Glomerular endothelial cell (primary cell): Measurements from ENCODE around the gene SESN1. TPM values are rescaled to one million over a fixed set of nuclear protein-coding genes. Genes with fewer than 3 reads are reported as not detected.
"Not testable (repeated sequence)": the region's sequence is repeated elsewhere in the genome, so short reads cannot be mapped to it uniquely, and the experiment has no call there.

Experiments used
- DNase-seq: peaks from one replicate; pipeline ENCODE4 v3.0.0-alpha.2; 2011; ENCODE audit warnings: low read depth, low spot score; ENCODE audit errors: extremely low read depth
- total RNA-seq: library from RNA; depleted of rRNA; stranded (reverse); fragments of >200 nt; gene quantifications from 2 replicates; pipeline ENCODE4 v1.2.3, GENCODE V29; 2015

Gene SESN1
- total RNA-seq, 1 donor from 2014 or later, result 20.2 TPM

DNA sequence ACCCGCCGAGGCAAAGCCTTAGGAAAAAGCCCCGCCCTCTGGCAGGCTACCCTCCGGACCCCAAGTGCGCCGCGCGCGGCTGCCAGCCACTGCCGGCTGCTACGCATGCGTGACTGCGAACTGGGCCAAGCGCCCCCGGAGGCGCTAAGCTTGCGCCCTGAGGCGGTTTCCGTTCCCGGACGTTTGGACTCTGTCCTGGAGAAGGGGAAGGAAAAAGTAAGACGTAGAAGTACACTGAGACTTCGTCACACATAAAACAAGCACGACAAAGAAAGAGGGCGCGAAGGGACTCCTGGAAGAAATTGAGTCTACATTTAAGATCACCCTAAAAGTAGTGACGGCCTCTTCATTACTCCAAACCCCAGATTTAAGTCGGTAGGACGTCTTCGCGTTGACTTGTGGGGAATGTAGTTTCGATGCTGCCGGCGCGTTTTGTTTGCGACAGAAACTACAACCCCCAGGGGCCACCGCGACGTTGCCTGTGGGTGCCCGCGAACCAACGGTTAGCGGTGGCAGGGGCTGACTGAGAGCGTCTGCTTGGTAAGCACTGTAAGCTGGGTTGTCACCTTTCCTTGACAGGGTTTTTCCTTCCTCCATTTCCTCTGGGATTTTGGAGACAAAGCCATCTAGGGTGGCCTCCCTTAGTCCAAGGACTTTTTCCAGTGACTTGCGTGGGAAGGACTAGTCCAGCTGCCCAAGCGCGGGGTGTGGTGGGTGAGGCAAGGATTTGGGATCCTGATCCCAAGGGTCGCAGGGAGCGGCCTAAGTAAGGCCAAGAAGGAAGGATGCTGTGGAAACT lies 589 bp upstream of the SESN1 start, which contains the start of gene CEP57L1:
CEP57L1 (plus strand) TSS at position 472 of the 799 bp plus-strand sequence. CDS start 49,715 bp downstream, outside the sequence.
- DNase-seq, result peak; percentile 87

DNA sequence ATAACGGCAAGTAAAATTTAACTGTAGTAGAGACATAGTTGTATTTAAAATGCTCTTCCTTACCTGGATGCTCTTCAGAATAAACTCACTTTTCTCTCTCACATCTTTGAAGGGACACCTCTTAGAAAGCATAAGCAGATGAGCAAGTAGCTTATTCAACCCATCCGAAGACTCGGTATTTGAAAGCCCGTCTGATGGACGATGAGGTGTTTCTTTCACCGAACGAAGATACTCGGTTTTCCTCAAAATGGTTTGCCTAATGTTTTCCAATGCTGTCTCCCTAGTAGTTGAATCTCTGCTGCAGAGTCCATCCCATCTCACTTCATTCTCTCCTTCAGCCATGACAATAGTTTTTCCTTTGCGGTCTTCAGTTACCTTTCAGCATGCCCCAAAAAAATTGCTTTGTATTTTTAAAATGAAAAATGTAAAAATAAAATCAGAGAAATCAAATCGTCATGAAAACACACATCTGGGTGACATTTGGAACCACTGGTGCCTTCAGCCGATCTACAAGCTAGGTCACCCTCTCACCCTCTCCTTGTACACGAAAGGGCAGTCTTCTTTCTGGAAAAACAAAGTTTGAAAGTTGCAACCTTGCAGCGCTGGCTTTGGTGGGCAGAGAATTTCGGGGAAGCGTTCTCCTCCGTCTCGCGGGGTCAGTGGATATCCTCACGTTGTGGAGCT lies 772 bp downstream of the SESN1 start:
- no peak for DNase-seq

DNA sequence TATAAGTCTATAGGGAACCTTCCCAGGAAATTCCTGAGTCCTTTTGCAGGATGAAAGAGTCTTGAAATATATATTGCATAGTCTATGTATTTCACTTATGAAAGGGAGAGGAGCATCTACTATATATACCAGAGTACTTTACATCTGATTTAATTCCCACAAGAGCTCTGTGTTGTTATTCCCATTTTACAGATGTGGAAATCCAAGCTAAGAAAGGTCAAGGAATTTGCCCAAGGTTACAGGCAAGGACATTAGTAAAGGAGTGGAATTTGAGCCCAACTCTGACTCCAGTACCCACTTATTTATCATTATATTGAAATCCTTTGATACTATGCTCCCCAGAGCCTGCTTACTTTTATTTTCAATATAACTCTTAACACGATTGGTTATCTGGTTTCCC lies 2.6 kb downstream of the SESN1 start:
- DNase-seq, result no peak

DNA sequence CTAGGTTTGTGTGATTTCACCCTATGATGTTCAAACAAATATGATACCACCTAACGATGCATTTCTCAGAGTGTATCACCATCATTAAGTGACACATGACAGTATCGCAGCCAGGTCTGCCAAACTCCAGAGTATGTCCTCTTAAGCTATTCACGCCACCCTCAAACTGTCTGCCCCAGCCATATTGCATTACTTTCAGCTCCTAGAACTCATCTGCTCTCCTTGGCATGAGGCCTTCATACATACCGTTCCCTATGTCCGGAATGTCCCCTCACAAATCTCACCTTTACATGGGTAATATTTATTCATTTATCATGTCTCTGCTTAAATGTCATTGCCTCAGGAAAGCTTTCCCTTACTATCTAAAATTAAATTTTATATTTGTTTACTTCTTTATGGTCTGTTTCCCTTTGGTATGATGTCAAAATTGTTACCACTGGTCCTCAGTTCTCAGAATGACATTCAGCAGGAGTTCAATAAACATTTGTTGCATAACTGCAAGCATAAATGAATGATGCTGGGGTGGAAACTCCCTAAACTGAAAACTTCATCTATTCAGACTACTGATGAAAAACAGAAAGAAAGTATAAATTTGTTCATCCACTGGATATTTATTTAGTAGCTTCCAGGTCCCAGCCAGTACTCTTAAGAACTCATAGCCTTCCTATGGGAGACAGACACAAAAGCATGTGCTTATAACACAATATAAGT lies 3.2 kb downstream of the SESN1 start:
- no peak for DNase-seq

DNA sequence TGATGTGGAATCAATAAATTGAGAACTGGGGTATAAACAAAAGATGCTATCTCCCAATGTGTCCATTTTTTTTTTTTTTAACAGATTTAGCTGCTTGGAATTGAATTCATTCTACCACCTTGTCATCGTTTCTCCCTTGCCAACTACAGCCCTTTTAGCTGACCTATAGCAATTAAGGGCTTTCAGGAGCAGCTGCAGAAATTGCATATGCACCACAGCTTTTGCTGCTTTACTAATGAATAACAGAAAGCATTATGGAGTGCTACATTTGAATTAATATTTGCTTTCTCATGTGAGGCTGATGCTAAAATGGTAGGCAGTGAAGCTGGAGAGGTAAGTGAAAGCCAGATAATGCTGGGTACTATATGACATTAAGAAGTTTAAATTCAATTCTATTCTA lies 5.7 kb downstream of the SESN1 start:
- DNase-seq, result no peak

DNA sequence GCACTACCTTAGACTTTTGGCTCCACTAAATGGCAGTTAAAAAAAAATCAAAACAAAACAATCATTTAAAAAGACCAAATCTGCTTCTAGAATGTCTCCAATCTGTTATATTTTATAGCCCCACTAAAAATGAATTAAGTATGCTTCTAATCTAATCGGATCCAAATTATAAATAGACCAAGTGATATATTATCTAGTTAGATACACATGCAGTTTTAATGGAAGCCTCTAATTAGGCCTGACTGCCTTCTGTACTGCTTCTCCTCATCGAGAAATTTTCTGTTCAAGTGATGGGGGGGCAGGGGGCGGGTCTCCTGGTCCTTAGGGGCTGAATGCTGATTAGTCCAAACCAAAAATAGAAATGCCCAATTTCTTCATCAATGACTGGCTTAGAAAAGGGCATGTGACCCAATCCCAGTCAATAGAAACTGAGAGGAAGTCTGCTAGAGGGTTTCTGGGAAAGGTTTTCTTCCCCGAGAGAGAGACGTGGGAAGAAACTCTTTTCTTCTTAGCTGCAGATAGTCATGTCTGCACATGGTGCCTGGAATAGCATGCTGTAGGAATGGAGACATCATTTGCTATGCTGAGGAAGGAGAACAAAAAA lies 6.9 kb downstream of the SESN1 start:
- DNase-seq, result no peak

DNA sequence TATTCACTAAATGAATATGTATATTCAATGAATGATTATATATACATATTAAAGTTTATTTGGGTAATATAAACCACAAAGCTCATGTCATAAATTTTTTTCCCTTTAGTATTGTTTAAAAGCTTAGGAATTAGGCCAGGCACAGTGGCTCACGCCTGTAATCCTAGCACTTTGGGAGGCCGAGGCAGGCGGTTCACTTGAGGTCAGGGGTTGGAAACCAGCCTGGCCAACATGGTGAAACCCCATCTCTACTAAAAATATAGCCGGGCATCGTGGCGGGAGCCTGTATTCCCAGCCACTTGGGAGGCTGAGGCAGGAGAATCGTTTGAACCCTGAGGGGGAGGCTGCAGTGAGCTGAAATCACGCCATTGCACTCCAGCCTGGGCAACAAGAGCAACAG lies 10.5 kb downstream of the SESN1 start:
- DNase-seq, result not testable (repeated sequence)

DNA sequence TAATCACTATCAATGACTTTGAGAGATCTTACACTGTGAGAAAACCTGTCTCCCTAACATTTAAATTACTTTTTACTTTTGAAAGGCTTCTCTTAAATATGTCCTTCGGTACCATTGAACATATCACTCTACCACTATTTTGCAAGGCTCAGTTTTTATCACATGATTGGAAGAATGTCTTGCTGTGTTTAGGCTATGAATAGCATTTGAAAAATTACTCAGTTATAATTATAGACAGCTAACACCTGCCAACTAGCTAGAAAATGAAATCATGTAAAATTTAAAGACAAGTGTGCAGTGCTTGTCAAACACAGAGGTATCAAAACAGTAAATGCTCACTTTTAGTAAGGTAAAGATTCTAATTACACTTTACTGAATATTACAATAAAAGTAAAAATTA lies 11.0 kb downstream of the SESN1 start:
- DNase-seq, result no peak

DNA sequence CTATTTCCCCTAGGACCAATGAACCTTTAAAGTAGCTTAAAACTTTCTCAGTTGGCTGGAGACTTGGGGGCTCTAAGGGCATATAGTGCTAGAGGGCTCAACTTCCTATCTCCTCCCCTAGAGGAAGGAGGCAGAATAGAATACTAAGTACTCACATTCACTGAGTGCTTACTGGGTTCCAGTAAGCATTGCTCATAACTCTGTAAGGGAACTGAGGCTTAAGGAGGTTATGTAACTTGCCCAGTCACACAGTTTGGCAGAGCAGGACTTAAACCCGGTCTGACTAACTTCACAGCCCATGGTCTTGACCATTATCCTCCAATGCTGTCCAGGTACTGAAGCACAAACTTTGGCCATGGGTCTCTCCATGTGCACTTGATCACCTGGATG lies 12.5 kb downstream of the SESN1 start:
- no peak for DNase-seq

DNA sequence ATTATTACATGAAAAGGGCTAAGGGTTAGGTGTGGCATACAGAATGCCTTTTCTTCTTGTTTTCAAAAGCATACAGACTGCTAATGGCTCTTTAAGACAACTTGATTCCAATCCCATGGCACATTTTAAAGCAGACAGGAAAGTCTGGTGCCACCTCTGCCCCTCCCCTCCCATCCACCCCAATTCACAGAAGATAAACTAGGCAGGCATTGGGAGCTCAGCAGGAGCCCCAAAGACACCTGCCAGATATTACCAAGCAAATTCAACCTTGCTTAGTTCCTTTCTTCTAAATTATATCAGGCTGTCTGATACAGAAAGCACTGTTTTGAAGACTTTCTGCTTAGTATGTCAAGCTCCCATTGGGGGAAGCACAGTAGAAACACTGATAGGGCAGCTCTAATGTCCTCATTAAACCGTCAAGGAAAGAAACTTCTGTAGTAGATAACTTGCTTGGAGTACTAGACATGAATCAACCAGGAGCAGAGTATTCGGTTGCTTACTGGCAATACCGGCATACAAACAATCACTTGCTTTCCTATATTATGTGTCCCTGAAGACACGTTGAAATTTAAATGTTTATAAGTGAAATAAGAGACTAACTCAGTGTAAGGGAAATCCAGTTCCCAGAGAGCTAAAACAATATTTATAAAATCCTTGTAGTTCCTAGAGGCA lies 13.0 kb downstream of the SESN1 start:
- no peak for DNase-seq

DNA sequence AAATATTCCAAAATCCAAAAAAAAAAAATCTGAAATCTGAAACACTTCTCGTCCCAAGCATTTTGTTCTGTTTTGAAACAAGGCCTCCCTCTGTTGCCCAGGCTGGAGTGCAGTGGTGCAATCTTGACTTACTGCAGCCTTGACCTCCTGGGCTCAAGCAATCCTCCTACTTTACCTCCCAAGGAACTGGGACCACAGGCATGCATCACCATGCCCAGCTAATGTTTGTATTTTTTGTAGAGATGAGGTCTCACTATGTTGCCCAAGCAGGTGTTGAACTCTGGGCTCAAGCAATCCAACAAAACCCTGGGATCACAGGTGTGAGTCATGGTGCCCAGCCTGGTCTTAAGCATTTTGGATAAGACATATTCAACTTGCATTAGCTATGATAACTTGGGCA lies 13.6 kb downstream of the SESN1 start:
- DNase-seq, result no peak

DNA sequence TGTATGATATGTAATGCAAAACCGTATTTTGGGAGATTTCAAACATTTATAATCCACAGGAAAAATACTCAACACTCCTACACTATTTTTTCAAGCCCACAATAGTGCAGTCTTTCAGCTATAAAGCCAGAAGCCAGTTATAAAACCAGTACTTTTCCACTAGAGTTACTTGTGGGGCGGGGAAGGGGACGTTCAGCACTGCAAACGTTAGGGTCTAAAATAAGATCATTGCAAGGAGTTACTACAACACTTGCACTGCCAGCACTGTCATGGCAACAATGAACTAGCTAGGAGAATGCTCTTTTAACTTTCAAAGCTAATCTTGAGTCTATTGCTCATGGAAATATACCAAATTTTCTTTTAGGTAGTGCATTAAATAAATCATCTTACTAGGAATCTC lies 14.7 kb downstream of the SESN1 start:
- no peak for DNase-seq

DNA sequence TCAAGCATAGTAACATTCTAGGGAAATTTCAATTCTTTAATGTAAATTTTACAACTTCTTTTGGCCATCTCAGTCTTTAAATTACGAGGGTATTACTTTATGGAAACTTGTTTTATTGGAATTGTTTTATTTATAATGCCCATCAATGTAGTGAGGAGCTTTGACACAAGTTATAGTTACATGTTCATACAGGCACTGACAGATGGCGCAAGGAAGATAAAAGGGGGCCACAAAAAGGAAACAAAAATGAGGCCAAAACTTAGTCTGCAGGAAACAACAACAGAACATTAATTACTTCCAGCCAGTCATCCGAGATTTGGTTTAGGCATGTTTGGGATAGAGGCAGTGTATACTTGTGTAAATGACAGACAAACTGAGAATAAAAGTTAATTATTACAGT lies 18.3 kb downstream of the SESN1 start:
- DNase-seq, result no peak

DNA sequence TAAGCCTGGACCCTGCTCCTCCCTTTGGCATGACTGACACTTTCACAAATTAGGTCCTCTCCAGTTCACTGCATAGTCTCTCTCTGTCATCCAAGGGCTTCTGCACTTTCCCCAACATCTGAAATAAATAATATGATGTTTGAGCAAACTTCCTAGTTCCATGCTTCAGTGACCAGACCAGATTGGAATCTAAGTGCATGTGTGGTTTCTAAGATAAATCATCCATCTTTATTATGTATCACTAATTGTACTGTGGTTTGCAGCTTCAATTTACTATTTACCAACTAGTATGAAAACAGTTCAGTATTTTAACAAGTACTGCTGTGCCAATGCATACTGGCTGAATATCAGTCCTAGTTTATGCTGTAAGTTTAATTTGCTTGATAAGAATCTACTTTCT lies 18.7 kb downstream of the SESN1 start:
- no peak for DNase-seq

DNA sequence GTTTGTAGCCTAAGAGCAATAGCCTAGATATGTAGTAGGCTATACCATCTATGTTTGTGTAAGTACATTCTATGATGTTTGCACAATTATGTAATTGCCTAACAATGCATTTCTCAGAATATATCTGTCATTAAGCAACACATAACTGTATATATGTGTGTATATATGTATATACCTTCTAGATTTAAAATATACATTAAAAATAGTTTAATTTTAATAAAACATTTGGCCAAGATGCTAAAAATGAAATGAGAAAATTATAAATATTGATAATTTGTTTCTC lies 20.6 kb downstream of the SESN1 start:
- DNase-seq, result no peak

DNA sequence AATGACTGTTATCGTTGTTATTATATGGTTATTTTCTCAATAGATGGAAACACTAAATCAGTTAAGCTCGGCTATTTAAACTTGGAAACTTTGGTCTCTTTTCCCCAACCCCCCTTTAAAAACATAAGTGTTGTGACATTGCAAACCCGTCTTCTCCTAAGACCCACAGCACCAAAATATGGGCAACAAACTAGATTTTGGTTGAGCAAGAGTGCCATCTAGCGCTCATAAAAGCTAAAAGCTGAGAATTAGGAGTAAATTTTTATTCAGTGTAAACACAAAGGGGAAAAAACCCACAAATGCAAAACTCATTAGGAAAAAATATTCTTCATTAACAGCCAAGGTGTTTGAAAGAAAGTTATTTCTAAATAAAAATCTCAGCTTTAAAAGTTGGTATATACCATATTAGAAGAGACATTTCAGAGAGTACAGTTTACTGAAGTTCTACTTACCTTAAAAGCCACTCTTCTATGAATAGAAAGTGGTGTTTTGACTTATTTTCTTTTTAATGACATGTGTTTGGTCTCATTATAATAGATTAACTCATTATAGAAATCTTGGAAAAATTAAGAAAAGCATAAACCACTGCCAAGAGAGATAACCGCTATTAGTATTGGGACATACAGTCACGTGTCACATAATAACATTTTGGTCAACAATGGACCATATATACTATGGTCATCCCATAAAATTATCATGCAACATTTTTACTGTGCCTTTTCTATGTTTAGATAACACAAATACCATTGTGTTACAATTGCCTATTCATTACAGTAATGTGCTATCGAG lies 21.1 kb downstream of the SESN1 start:
- no peak for DNase-seq

DNA sequence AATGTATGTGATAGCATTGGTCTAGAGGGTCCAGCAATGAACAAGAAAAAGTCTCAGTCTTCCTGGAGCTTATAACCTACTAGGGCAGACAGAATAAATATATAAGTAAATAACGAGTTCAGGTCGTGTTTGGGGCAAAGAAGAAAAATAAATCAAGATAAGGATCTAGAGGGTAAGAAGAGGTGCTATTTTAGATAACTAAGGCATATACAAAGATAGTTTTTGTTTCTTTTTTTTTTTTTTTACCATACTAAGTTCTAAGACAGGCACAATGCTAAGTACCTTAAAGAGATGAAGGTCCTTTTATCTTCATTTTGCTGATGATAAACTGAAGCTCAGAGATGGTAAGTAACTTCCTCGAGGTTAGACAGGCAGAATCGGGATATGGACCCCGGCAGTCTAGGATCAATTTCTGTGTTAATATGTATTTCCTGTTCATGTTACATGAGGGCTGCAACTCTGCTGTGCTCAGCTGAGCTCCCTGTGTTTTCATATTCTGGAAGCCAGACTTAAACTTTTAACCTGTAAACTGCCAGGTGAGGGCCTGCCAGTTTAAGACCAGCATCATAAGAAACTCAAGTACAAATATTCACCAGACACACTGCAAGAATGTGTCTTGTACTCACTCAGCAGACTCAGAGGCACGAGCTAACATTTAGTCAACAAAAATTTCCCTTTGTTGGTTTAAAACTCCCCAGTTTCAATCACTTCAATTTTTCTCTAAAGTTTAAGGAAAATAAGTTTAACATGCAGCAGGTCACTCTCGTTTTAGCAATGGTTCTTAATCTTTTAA lies 23.3 kb downstream of the SESN1 start:
- DNase-seq, result no peak

DNA sequence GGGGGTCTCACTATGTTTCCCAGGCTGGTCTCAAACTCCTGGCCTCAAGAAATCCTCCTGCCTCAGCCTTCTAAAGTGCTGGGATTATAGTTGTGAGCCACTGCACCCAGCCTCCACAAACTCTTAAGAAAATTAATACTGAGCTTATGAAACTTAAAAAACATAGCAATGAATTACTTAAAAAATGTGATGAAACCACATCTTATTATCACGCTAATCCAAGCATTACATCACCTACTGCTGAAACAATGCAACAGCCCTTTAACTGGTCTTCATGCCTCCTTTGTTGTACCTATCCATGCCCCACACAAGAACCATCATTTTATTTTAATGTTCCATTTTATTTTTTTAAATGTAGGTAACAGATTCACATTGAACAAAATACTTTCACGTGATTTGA lies 24.9 kb downstream of the SESN1 start:
- DNase-seq, result no peak

DNA sequence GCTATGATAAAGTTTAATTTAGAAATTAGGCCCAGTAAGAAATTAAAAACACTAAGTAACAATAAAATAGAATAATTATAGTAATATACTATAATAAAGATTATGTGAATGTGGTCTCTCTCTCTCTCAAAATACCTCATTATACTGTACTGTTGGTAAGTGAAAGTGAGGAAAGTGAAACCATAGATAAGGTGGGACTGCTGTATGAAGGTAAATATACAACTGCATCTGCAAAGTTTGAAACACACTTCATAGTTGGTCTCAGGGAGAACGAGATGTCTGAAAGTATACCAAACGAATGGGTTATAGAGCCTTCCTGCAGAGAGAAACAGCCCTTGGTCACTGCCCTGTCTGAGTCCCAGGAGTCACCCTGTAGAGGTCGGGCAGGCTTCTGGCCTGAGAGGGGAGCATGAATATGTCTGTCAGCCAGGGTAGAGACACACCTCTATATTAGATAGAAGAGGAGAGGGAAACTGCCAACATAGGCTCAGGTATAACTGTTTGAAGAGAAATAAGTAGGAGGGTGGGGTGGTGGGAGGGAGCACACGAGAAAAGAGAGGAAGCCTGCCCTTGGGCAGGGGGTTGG lies 31.8 kb downstream of the SESN1 start:
- DNase-seq, result no peak
